ENCODE measurements around the gene GPR83. TPM values are rescaled to one million over a fixed set of nuclear protein-coding genes. Genes with fewer than 3 reads are reported as not detected.
"Not testable (repeated sequence)": the region's sequence is repeated elsewhere in the genome, so short reads cannot be mapped to it uniquely, and the experiment has no call there.

GPR83 gene
- total and polyA plus RNA-seq, 5 donors from 2014 or later, result 0.14 to 0.24 (median 0.15) TPM; not detected in 2

- Histone ChIP-seq H3K9me3 (ENCODE audit: control insufficient read depth in 2 of 2, low read length in 2 of 2) (peaks cover 0 to 4% of the 10 kb centered on the region in 2 experiments), H3K4me3 (ENCODE audit: low read depth, low read length) (no peak overlapping the region), H3K27ac (ENCODE audit: insufficient read depth, low read length, poor library complexity, severe bottlenecking) (no peak overlapping the region), H3K4me1 (ENCODE audit: control insufficient read depth, insufficient read depth, low read length, poor library complexity, severe bottlenecking) (no peaks in the 10 kb centered on the region), H3K27me3 (ENCODE audit: control insufficient read depth, insufficient read depth, low read length) (peaks cover 27% of the 10 kb centered on the region), H3K36me3 (ENCODE audit: control insufficient read depth, insufficient read depth, low read length) (no peaks in the 10 kb centered on the region)
- Mint-ChIP-seq H3K36me3 (peaks cover 3% of the 10 kb centered on the region), H3K4me3 (no peak overlapping the region), H3K4me1 (peaks cover 0 to 11% (median 6%) of the 10 kb centered on the region in 4 donors), H3K27ac (no peak overlapping the region), H3K27me3 (peaks cover 57% of the 10 kb centered on the region), H3K9me3 (peaks cover 0 to 12% (median 4%) of the 10 kb centered on the region in 7 donors)
- no peak for ATAC-seq (ENCODE audit: low read depth in 2 of 2)
- no peak for DNase-seq
Measured at GRCh38 chr11:94401773-94402265, 600 bp upstream of the GPR83 start.

GRCh38 chr11:94400457-94400838, 771 bp downstream of the GPR83 start:
- no peak overlapping the region for H3K27ac ChIP-seq (ENCODE audit: insufficient read depth, low read length, poor library complexity, severe bottlenecking)
- Mint-ChIP-seq H3K36me3 (peaks cover 3% of the 10 kb centered on the region), H3K9me3 (peaks cover 0 to 9% (median 1%) of the 10 kb centered on the region in 7 donors), H3K4me3 (peak overlapping the region in 1 of 4 donors; percentile 2), H3K4me1 (peaks cover 0 to 11% (median 6%) of the 10 kb centered on the region in 4 donors), H3K27ac (peak overlapping the region in 1 of 3 donors; percentile 76), H3K27me3 (peaks cover 57% of the 10 kb centered on the region)
- no peak overlapping the region for H3K4me3 ChIP-seq (ENCODE audit: low read depth, low read length)
- no peaks in the 10 kb centered on the region for H3K4me1 ChIP-seq (ENCODE audit: control insufficient read depth, insufficient read depth, low read length, poor library complexity, severe bottlenecking)
- H3K27me3 ChIP-seq (ENCODE audit: control insufficient read depth, insufficient read depth, low read length), result peaks cover 27% of the 10 kb centered on the region
- no peaks in the 10 kb centered on the region for H3K9me3 ChIP-seq (ENCODE audit: control insufficient read depth in 2 of 2, low read length in 2 of 2)
- no peaks in the 10 kb centered on the region for H3K36me3 ChIP-seq (ENCODE audit: control insufficient read depth, insufficient read depth, low read length)
- ATAC-seq (ENCODE audit: low read depth in 2 of 2) (no peak), DNase-seq (no peak)

DNA sequence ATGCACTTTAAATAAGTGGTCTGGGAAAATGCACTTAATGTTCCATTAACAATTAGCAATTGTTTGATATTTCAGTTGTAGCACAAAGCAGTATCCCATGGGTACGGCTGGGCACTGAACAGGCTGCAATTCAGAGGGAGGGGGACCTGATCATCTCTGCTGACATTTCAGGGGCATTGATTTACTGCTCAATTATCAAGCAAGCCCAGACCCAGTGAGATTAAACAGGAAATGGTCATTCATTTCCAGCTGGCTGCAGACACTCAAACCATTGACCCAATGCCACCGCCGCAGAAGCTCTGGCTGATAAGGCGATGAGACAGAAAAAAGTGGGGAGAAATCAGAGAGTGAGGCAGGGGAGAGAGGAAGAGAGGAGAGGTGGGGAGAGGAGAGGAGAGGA, 1.2 kb downstream of the GPR83 start:
- no peak for ATAC-seq (ENCODE audit: low read depth in 2 of 2)
- Histone ChIP-seq H3K36me3 (ENCODE audit: control insufficient read depth, insufficient read depth, low read length) (no peaks in the 10 kb centered on the region), H3K27me3 (ENCODE audit: control insufficient read depth, insufficient read depth, low read length) (peaks cover 27% of the 10 kb centered on the region), H3K4me1 (ENCODE audit: control insufficient read depth, insufficient read depth, low read length, poor library complexity, severe bottlenecking) (no peaks in the 10 kb centered on the region), H3K4me3 (ENCODE audit: low read depth, low read length) (no peak overlapping the region), H3K9me3 (ENCODE audit: control insufficient read depth in 2 of 2, low read length in 2 of 2) (no peaks in the 10 kb centered on the region), H3K27ac (ENCODE audit: insufficient read depth, low read length, poor library complexity, severe bottlenecking) (no peak overlapping the region)
- DNase-seq, result no peak
- Mint-ChIP-seq H3K36me3 (peaks cover 3% of the 10 kb centered on the region), H3K4me1 (peaks cover 0 to 11% (median 6%) of the 10 kb centered on the region in 4 donors), H3K27ac (no peak overlapping the region), H3K9me3 (peaks cover 0 to 7% (median 0%) of the 10 kb centered on the region in 7 donors), H3K4me3 (no peak overlapping the region), H3K27me3 (peaks cover 59% of the 10 kb centered on the region)

- H3K27ac Mint-ChIP-seq, result no peak overlapping the region
- H3K9me3 ChIP-seq (ENCODE audit: control insufficient read depth in 2 of 2, low read length in 2 of 2), result no peaks in the 10 kb centered on the region
- peaks cover 3% of the 10 kb centered on the region for H3K36me3 Mint-ChIP-seq
- peaks cover 56% of the 10 kb centered on the region for H3K27me3 Mint-ChIP-seq
- no peak overlapping the region for H3K4me3 Mint-ChIP-seq
- peaks cover 0 to 7% (median 0%) of the 10 kb centered on the region in 7 donors for H3K9me3 Mint-ChIP-seq
- no peak for ATAC-seq (ENCODE audit: low read depth in 2 of 2)
- no peak overlapping the region for H3K4me3 ChIP-seq (ENCODE audit: low read depth, low read length)
- H3K27me3 ChIP-seq (ENCODE audit: control insufficient read depth, insufficient read depth, low read length), result peaks cover 27% of the 10 kb centered on the region
- no peaks in the 10 kb centered on the region for H3K4me1 ChIP-seq (ENCODE audit: control insufficient read depth, insufficient read depth, low read length, poor library complexity, severe bottlenecking)
- no peak overlapping the region for H3K27ac ChIP-seq (ENCODE audit: insufficient read depth, low read length, poor library complexity, severe bottlenecking)
- no peak for DNase-seq
- peaks cover 0 to 11% (median 6%) of the 10 kb centered on the region in 4 donors for H3K4me1 Mint-ChIP-seq
- H3K36me3 ChIP-seq (ENCODE audit: control insufficient read depth, insufficient read depth, low read length), result no peaks in the 10 kb centered on the region
Measured at GRCh38 chr11:94398101-94398500, 3.1 kb downstream of the GPR83 start.

- peaks cover 0 to 11% (median 6%) of the 10 kb centered on the region in 4 donors for H3K4me1 Mint-ChIP-seq
- H3K9me3 Mint-ChIP-seq, result peaks cover 0 to 9% (median 3%) of the 10 kb centered on the region in 7 donors
- DNase-seq (no peak), ATAC-seq (ENCODE audit: low read depth in 2 of 2) (no peak)
- no peaks in the 10 kb centered on the region for H3K36me3 ChIP-seq (ENCODE audit: control insufficient read depth, insufficient read depth, low read length)
- H3K4me3 Mint-ChIP-seq, result no peak overlapping the region
- H3K36me3 Mint-ChIP-seq, result peaks cover 3% of the 10 kb centered on the region
- no peaks in the 10 kb centered on the region for H3K4me1 ChIP-seq (ENCODE audit: control insufficient read depth, insufficient read depth, low read length, poor library complexity, severe bottlenecking)
- H3K9me3 ChIP-seq (ENCODE audit: control insufficient read depth in 2 of 2, low read length in 2 of 2), result no peaks in the 10 kb centered on the region
- peaks cover 20% of the 10 kb centered on the region for H3K27me3 ChIP-seq (ENCODE audit: control insufficient read depth, insufficient read depth, low read length)
- H3K27ac ChIP-seq (ENCODE audit: insufficient read depth, low read length, poor library complexity, severe bottlenecking), result no peak overlapping the region
- H3K27ac Mint-ChIP-seq, result no peak overlapping the region
- peaks cover 43% of the 10 kb centered on the region for H3K27me3 Mint-ChIP-seq
- H3K4me3 ChIP-seq (ENCODE audit: low read depth, low read length), result no peak overlapping the region
Measured at GRCh38 chr11:94396282-94396681, 4.9 kb downstream of the GPR83 start.

DNA sequence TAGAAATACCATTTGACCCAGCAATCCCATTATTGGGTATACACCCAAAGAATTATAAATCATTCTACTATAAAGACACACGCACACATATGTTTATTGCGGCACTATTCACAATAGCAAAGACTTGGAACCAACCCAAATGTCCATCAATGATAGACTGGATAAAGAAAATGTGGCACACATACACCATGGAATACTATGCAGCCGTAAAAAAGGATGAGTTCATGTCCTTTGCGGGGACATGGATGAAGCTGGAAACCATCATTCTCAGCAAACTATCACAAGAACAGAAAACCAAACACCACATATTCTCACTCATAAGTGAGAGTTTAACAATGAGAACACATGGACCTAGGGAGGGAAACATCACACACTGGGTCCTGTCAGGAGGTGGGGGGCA, 9.3 kb downstream of the GPR83 start:
- H3K4me3 Mint-ChIP-seq; H3K9me3 Mint-ChIP-seq; H3K4me1 Mint-ChIP-seq; H3K4me3 ChIP-seq (ENCODE audit: low read depth, low read length); H3K36me3 Mint-ChIP-seq; DNase-seq; ATAC-seq (ENCODE audit: low read depth in 2 of 2); H3K36me3 ChIP-seq (ENCODE audit: control insufficient read depth, insufficient read depth, low read length); H3K27me3 ChIP-seq (ENCODE audit: control insufficient read depth, insufficient read depth, low read length); H3K9me3 ChIP-seq (ENCODE audit: control insufficient read depth in 2 of 2, low read length in 2 of 2); H3K4me1 ChIP-seq (ENCODE audit: control insufficient read depth, insufficient read depth, low read length, poor library complexity, severe bottlenecking); H3K27ac Mint-ChIP-seq; H3K27ac ChIP-seq (ENCODE audit: insufficient read depth, low read length, poor library complexity, severe bottlenecking): not testable (repeated sequence)
- peaks cover 15% of the 10 kb centered on the region for H3K27me3 Mint-ChIP-seq

DNA sequence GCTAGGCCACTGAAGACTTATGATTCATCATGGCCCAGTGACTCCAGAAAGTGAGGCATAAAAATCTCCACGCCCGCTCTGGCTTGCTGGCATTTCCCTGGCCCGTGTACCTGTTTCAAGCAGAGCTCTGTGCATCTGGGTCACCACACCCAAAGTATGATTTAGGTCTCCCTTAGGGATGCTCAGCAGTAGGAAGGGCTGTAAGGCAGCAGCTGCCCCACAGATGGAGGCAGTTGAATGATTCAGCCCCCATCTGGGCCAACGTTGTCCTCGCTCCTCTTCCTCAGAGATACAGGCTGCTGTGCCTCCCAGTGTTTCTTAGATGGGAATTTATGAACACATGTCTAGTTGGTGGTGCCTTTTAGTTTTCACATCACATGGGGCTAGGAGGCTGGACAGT, 21.6 kb downstream of the GPR83 start:
- no peak overlapping the region for H3K27ac ChIP-seq (ENCODE audit: insufficient read depth, low read length, poor library complexity, severe bottlenecking)
- no peaks in the 10 kb centered on the region for H3K9me3 ChIP-seq (ENCODE audit: control insufficient read depth in 2 of 2, low read length in 2 of 2)
- no peaks in the 10 kb centered on the region for H3K36me3 ChIP-seq (ENCODE audit: control insufficient read depth, insufficient read depth, low read length)
- Mint-ChIP-seq H3K36me3 (no peaks in the 10 kb centered on the region), H3K27ac (no peak overlapping the region), H3K4me1 (no peaks in the 10 kb centered on the region), H3K27me3 (peaks cover 4% of the 10 kb centered on the region), H3K4me3 (no peak overlapping the region), H3K9me3 (peaks cover 0 to 2% (median 2%) of the 10 kb centered on the region in 7 donors)
- no peak for ATAC-seq (ENCODE audit: low read depth in 2 of 2)
- no peak for DNase-seq
- no peak overlapping the region for H3K4me3 ChIP-seq (ENCODE audit: low read depth, low read length)
- no peaks in the 10 kb centered on the region for H3K4me1 ChIP-seq (ENCODE audit: control insufficient read depth, insufficient read depth, low read length, poor library complexity, severe bottlenecking)
- H3K27me3 ChIP-seq (ENCODE audit: control insufficient read depth, insufficient read depth, low read length), result no peaks in the 10 kb centered on the region

DNA sequence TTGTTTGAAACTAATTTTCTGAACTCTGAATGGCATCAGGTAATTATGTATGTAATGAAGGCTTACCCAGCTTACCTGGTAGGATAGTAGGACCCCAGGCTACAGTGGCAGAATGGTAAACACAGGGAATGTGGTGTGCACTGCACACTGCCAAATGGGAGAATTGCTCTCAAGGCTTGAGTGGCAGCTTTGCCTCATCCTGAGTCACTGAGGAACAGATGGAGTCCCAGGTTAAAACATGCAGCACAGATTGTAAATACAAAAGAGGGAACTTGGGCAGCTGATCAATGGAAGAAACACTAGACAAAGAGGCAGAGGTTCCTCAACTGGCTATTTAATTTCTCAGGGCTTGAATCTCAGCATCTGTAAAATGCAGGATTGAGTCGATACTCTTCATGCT, 24.4 kb downstream of the GPR83 start:
- H3K9me3 Mint-ChIP-seq, result peaks cover 0 to 9% (median 4%) of the 10 kb centered on the region in 7 donors
- H3K4me3 ChIP-seq (ENCODE audit: low read depth, low read length), result no peak overlapping the region
- no peaks in the 10 kb centered on the region for H3K27me3 Mint-ChIP-seq
- ATAC-seq (ENCODE audit: low read depth in 2 of 2), result no peak
- H3K27me3 ChIP-seq (ENCODE audit: control insufficient read depth, insufficient read depth, low read length), result no peaks in the 10 kb centered on the region
- H3K36me3 ChIP-seq (ENCODE audit: control insufficient read depth, insufficient read depth, low read length), result no peaks in the 10 kb centered on the region
- no peaks in the 10 kb centered on the region for H3K9me3 ChIP-seq (ENCODE audit: control insufficient read depth in 2 of 2, low read length in 2 of 2)
- H3K27ac ChIP-seq (ENCODE audit: insufficient read depth, low read length, poor library complexity, severe bottlenecking), result no peak overlapping the region
- no peak overlapping the region for H3K4me3 Mint-ChIP-seq
- no peaks in the 10 kb centered on the region for H3K36me3 Mint-ChIP-seq
- no peak for DNase-seq
- H3K27ac Mint-ChIP-seq, result no peak overlapping the region
- H3K4me1 Mint-ChIP-seq, result no peaks in the 10 kb centered on the region
- H3K4me1 ChIP-seq (ENCODE audit: control insufficient read depth, insufficient read depth, low read length, poor library complexity, severe bottlenecking), result no peaks in the 10 kb centered on the region
